Kidney epithelial cell (primary cell): ENCODE results near the gene ADAMTS6. TPM values are rescaled to one million over a fixed set of nuclear protein-coding genes. Genes with fewer than 3 reads are reported as not detected.
"Not testable (repeated sequence)": the region's sequence is repeated elsewhere in the genome, so short reads cannot be mapped to it uniquely, and the experiment has no call there.

Experiments
- DNase-seq: peaks from one replicate; pipeline ENCODE4 v3.0.0-alpha.2; 2010; ENCODE audit warnings: low read depth
- H3K27me3 ChIP-seq: 2 replicates; pipeline ENCODE4 v1.6.0; 2011; ENCODE audit warnings: low read length; ENCODE audit not compliant: control insufficient read depth, insufficient read depth
- H3K36me3 ChIP-seq: 2 replicates; pipeline ENCODE4 v1.5.1; 2011; ENCODE audit warnings: low read length; ENCODE audit not compliant: control insufficient read depth, insufficient read depth
- H3K4me3 ChIP-seq: 2 replicates; pipeline ENCODE4 v1.5.1; 2011; ENCODE audit warnings: low read depth, mild to moderate bottlenecking, control low read depth, low read length
- CTCF ChIP-seq: IDR thresholded peaks from 2 replicates; pipeline ENCODE4 v1.5.1; 2011; ENCODE audit warnings: mild to moderate bottlenecking, moderate library complexity, low read length, control low read depth, inconsistent platforms; ENCODE audit not compliant: insufficient read depth, poor library complexity, severe bottlenecking
- total RNA-seq: library from RNA; depleted of rRNA; stranded (reverse); fragments of >200 nt; gene quantifications from 2 replicates; pipeline ENCODE4 v1.2.3, GENCODE V29; 2015

Gene ADAMTS6
- total RNA-seq, 1 donor from 2014 or later = 15.3 TPM

- Histone ChIP-seq H3K27me3 (no peaks in the 10 kb centered on the region), H3K36me3 (no peaks in the 10 kb centered on the region), H3K4me3 (no peak overlapping the region)
- DNase-seq = no peak
- no peak for TF ChIP-seq CTCF
Measured at GRCh38 chr5:65383859-65384258, 97.9 kb downstream of the ADAMTS6 start.

GRCh38 chr5:65382582-65382981, 99.1 kb downstream of the ADAMTS6 start:
- DNase-seq = no peak
- no peak for TF ChIP-seq CTCF
- H3K4me3 ChIP-seq = no peak overlapping the region
- H3K27me3 ChIP-seq = no peaks in the 10 kb centered on the region
- H3K36me3 ChIP-seq = no peaks in the 10 kb centered on the region

GRCh38 chr5:65370505-65370904, 111.2 kb downstream of the ADAMTS6 start:
- not testable (repeated sequence) for DNase-seq, H3K4me3 ChIP-seq, H3K36me3 ChIP-seq, H3K27me3 ChIP-seq

GRCh38 chr5:65366655-65367054, 115.1 kb downstream of the ADAMTS6 start:
- H3K4me3 ChIP-seq = no peak overlapping the region
- no peak for TF ChIP-seq CTCF
- no peak for DNase-seq

DNA sequence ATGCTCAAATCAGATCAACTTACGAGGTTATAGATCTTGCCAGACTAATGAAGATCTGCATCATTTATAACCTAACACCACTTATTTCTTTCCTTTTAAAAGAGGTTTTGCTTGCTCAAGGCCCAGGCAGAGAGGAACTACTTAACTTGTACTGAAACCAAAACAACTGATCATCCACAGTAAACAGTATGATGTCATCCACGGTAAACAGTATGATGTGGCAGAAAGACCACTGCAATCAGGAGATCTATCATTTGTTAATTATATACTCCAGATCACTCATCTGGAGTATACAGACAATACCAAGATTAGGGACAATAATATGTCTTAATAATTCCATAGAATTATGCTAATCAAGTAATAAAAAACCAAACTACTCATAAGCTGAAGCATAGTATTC, 116.8 kb downstream of the ADAMTS6 start:
- DNase-seq = no peak
- no peaks in the 10 kb centered on the region for H3K36me3 ChIP-seq
- no peaks in the 10 kb centered on the region for H3K27me3 ChIP-seq
- no peak for TF ChIP-seq CTCF
- no peak overlapping the region for H3K4me3 ChIP-seq

More at GRCh38 chr5:65366655-65367054, 115.1 kb downstream of the ADAMTS6 start:
- Histone ChIP-seq H3K27me3 (no peaks in the 10 kb centered on the region), H3K36me3 (no peaks in the 10 kb centered on the region)

- DNase-seq = no peak
- no peak for TF ChIP-seq CTCF
- Histone ChIP-seq H3K27me3 (no peaks in the 10 kb centered on the region), H3K4me3 (no peak overlapping the region), H3K36me3 (no peaks in the 10 kb centered on the region)
Measured at GRCh38 chr5:65363499-65363898, 118.2 kb downstream of the ADAMTS6 start.

DNA sequence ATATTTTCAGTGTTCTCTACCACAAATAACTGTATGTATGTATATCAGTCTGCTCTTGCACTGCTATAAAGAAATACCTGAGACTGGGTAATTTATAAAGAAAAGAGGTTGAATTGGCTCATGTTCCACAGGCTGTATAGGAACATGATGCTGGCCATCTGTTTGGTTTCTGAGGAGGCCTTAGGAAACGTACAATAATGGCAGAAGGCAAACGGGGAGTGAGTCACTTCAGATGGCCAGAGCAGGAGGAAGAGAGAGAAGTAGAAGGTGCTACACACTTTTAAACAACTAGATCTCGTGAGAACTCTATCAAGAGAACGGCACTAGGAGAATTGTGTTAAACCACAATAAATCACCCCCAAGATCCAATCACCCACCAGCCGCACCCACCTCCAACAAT, 121.7 kb downstream of the ADAMTS6 start:
- Histone ChIP-seq H3K4me3 (no peak overlapping the region), H3K36me3 (no peaks in the 10 kb centered on the region), H3K27me3 (no peaks in the 10 kb centered on the region)
- no peak for DNase-seq
- TF ChIP-seq CTCF = no peak
